Esophagus squamous epithelium (tissue), 5 donors: ENCODE data around the gene RORC. TPM values are rescaled to one million over a fixed set of nuclear protein-coding genes. Genes with fewer than 3 reads are reported as not detected.

Experiments used
- DNase-seq: peaks from one replicate; lab custom pipeline; 2025; lab: John Stamatoyannopoulos, UW
- H3K27ac ChIP-seq, 4 donors: fragments of 200-600 bp; sonication (generic); one replicate each; pipeline ENCODE4 v1.5.1; 2016 to 2019; ENCODE audit warnings: mild to moderate bottlenecking in 1 of 4
- H3K27me3 ChIP-seq, 4 donors: fragments of 200-600 bp; sonication (generic); 1 replicate in 3 of 4; 2 replicates in 1 of 4; pipeline versions ENCODE4 v1.5.1 to v1.6.0; 2017 to 2021; ENCODE audit warnings: antibody characterized with exemption in 1 of 4
- H3K36me3 ChIP-seq, 3 donors: fragments of 200-600 bp; sonication (generic); one replicate each; pipeline ENCODE4 v1.5.1; 2016 to 2019
- H3K4me1 ChIP-seq, 3 donors: fragments of 200-600 bp; sonication (generic); one replicate each; pipeline ENCODE4 v1.5.1; 2017 to 2019
- H3K4me3 ChIP-seq, 4 donors: fragments of 200-600 bp; sonication (generic); 1 replicate in 3 of 4; 2 replicates in 1 of 4; pipeline ENCODE4 v1.5.1; 2016 to 2019; ENCODE audit warnings: mild to moderate bottlenecking in 2 of 4, moderate library complexity in 1 of 4
- H3K9me3 ChIP-seq, 3 donors: fragments of 200-600 bp; sonication (generic); one replicate each; pipeline ENCODE4 v1.5.1; 2016 to 2019
- CTCF ChIP-seq, 6 experiments: fragments of 450-650 bp in 4 of 6; fragments of 200-600 bp in 2 of 6; sonication (generic) in 2 of 6; IDR thresholded peaks; one replicate each; pipeline ENCODE4 v1.5.1; 2016 to 2019; ENCODE audit warnings: antibody characterized with exemption in 6 of 6, mild to moderate bottlenecking in 4 of 6, moderate library complexity in 4 of 6
- POLR2A ChIP-seq, 4 donors: fragments of 450-650 bp; IDR thresholded peaks; one replicate each; pipeline ENCODE4 v1.6.1; 2017; ENCODE audit warnings: antibody characterized with exemption in 4 of 4, mild to moderate bottlenecking in 4 of 4, moderate library complexity in 3 of 4
- WGBS, 2 donors: methylation state at CpG; one replicate each; pipeline ENCODE4 v1.1.5; 2018; 5-methylcytosine and 5-hydroxymethylcytosine counted together
- intact Hi-C: fragments of 100-400 bp; cut with DNase I; formaldehyde crosslinking; loops from one replicate; pipeline ENCODE4 v1.15.0; 2022
- total RNA-seq, 4 donors: library from RNA; depleted of rRNA; stranded (reverse); fragments of >200 nt; gene quantifications; one replicate each; pipeline ENCODE4 v1.1.0, GENCODE V29; 2016
- donor health status: DM: yes; HTN: yes; CAD: no.

RORC gene
- total RNA-seq, 4 donors from 2014 or later: 0.75 to 11.5 (median 5.3) TPM

- Histone ChIP-seq H3K36me3 (peaks cover 0 to 35% (median 0%) of the 10 kb centered on the region in 3 donors), H3K4me1 (peaks cover 0 to 4% (median 0%) of the 10 kb centered on the region in 3 donors), H3K27me3 (no peaks in the 10 kb centered on the region), H3K4me3 (no peak overlapping the region), H3K9me3 (no peaks in the 10 kb centered on the region), H3K27ac (no peak overlapping the region)
- WGBS, 2 donors: 70 to 81% methylated on average over 4 of the region's 4 CpGs
- TF ChIP-seq POLR2A (IDR thresholded peaks at IDR 0.05) (no peak), CTCF (IDR thresholded peaks at IDR 0.05) (no peak)
- intact Hi-C loops: no loop called here
- no peak for DNase-seq
Observed at GRCh38 chr1:151779852-151780251, 51.8 kb downstream of the RORC start.

- no peaks in the 10 kb centered on the region for H3K9me3 ChIP-seq
- H3K4me1 ChIP-seq: no peaks in the 10 kb centered on the region
- peaks cover 0 to 49% (median 0%) of the 10 kb centered on the region in 3 donors for H3K36me3 ChIP-seq
- no peak overlapping the region for H3K4me3 ChIP-seq
- no peak for DNase-seq
- 89 to 100% methylated on average over 4 of the region's 4 CpGs for WGBS, 2 donors
- no peaks in the 10 kb centered on the region for H3K27me3 ChIP-seq
- H3K27ac ChIP-seq: no peak overlapping the region
- no peak for TF ChIP-seq CTCF (IDR thresholded peaks at IDR 0.05)
- TF ChIP-seq POLR2A (IDR thresholded peaks at IDR 0.05): no peak
- intact Hi-C loops: no loop called here
Observed at GRCh38 chr1:151777317-151777716, 54.3 kb downstream of the RORC start.

GRCh38 chr1:151776665-151777062, 54.9 kb downstream of the RORC start:
- Histone ChIP-seq H3K9me3 (no peaks in the 10 kb centered on the region), H3K4me3 (no peak overlapping the region), H3K4me1 (no peaks in the 10 kb centered on the region), H3K27me3 (no peaks in the 10 kb centered on the region), H3K36me3 (peaks cover 0 to 49% (median 0%) of the 10 kb centered on the region in 3 donors), H3K27ac (no peak overlapping the region)
- 78 to 98% methylated on average over 3 of the region's 3 CpGs for WGBS, 2 donors
- intact Hi-C loops: no loop called here
- DNase-seq: no peak
- TF ChIP-seq POLR2A (IDR thresholded peaks at IDR 0.05) (no peak), CTCF (IDR thresholded peaks at IDR 0.05) (no peak)

DNA sequence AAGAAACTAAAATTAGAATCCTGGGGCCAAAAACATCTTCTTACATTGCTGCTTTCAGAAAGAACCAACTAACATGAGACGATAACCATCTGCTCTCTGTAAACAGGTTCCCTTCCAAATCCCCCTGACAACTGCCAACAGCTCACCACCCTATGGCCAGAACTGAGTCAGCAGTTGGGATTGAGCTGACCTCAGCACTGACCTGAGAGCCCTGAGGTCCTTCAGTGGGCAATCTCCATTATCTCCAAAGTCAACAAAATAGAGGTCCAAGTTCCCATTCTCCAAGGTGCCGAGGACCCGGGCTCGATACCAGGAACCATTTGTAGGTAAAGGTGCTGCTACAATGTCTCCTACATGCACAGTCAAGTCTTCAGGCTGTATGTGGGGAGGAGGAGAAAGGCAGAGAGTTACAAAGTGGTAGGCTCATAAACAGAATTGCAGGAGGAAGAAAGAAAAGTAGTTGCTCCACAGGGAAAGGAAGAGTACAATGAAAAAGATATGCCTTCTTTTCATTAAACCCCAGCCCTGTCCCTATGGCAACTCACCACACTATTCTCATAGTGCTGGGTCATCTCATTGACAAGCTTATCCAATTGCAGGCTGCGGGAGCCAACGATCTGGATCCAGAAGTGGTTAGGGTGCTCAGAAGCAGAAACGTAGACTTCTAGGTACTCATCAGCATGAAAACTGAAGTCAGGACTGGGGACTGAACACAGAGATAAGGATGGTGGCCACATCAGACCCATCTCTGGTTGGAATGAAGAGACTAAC, 55.5 kb downstream of the RORC start:
- no peaks in the 10 kb centered on the region for H3K4me1 ChIP-seq
- no peaks in the 10 kb centered on the region for H3K9me3 ChIP-seq
- peaks cover 0 to 49% (median 0%) of the 10 kb centered on the region in 3 donors for H3K36me3 ChIP-seq
- H3K4me3 ChIP-seq: no peak overlapping the region
- H3K27me3 ChIP-seq: no peaks in the 10 kb centered on the region
- H3K27ac ChIP-seq: no peak overlapping the region
- 92 to 93% methylated on average over 7 of the region's 7 CpGs for WGBS, 2 donors
- intact Hi-C loops: no loop called here
- no peak for DNase-seq
- TF ChIP-seq CTCF (IDR thresholded peaks at IDR 0.05) (no peak), POLR2A (IDR thresholded peaks at IDR 0.05) (no peak)

GRCh38 chr1:151774256-151774922, 57.2 kb downstream of the RORC start:
- Histone ChIP-seq H3K27ac (no peak overlapping the region), H3K9me3 (no peaks in the 10 kb centered on the region), H3K4me1 (no peaks in the 10 kb centered on the region), H3K4me3 (no peak overlapping the region), H3K27me3 (no peaks in the 10 kb centered on the region), H3K36me3 (peaks cover 0 to 47% (median 0%) of the 10 kb centered on the region in 3 donors)
- DNase-seq: no peak
- 59 to 81% methylated on average over 3 of the region's 3 CpGs for WGBS, 2 donors
- no peak for TF ChIP-seq CTCF (IDR thresholded peaks at IDR 0.05)
- no peak for TF ChIP-seq POLR2A (IDR thresholded peaks at IDR 0.05)
- intact Hi-C loops: no loop called here
